Stimulated activated CD4-positive, alpha-beta T cell treated with anti-CD3 and anti-CD28 coated beads, TNF-alpha, amount 100 ng/mL, for 24 hours (primary cell): Measurements from ENCODE around the gene FIBCD1.

Source experiments
- DNase-seq, 3 experiments: peaks; one replicate each; pipeline ENCODE4 v3.0.0-alpha.2; 2020; ENCODE audit warnings: low read depth in 3 of 3

Gene FIBCD1

GRCh38 chr9:130860458-130861316 is 78.4 kb downstream of the FIBCD1 start:
- no peak for DNase-seq

GRCh38 chr9:130858739-130859705 is 80.0 kb downstream of the FIBCD1 start:
- no peak for DNase-seq

- DNase-seq: no peak
These were observed 80.9 kb downstream of the FIBCD1 start for GRCh38 chr9:130857864-130858738.

- no peak for DNase-seq
These were observed 82.6 kb downstream of the FIBCD1 start for GRCh38 chr9:130856474-130856873.

GRCh38 chr9:130854835-130855234 is 84.2 kb downstream of the FIBCD1 start:
- DNase-seq: no peak

- no peak for DNase-seq
These were observed 85.0 kb downstream of the FIBCD1 start for GRCh38 chr9:130854092-130854491.

- DNase-seq: no peak
These were observed 86.2 kb downstream of the FIBCD1 start for GRCh38 chr9:130852801-130853200.
